ENCODE data around the gene PARP14. TPM values are rescaled to one million over a fixed set of nuclear protein-coding genes. Genes with fewer than 3 reads are reported as not detected.

The PARP14 gene
- polyA plus RNA-seq, 1 donor from 2014 or later = not detected

GRCh38 chr3:122665226-122665786, 15.3 kb upstream of the PARP14 start:
- no peak for TF ChIP-seq MXI1 (conservative IDR thresholded peaks at IDR 0.05; ENCODE audit: poor library complexity, severe bottlenecking)
- no peak for TF ChIP-seq RAD21 (conservative IDR thresholded peaks at IDR 0.05)
- TF ChIP-seq CTCF (IDR thresholded peaks at IDR 0.05; ENCODE audit: poor library complexity, severe bottlenecking) = no peak
- no peak for TF ChIP-seq SMC3 (conservative IDR thresholded peaks at IDR 0.05; ENCODE audit: poor library complexity)
- TF ChIP-seq POLR2AphosphoS5 (IDR thresholded peaks at IDR 0.05) = no peak
- TF ChIP-seq REST (IDR thresholded peaks at IDR 0.05; ENCODE audit: borderline replicate concordance) = no peak
- TF ChIP-seq EZH2 (IDR thresholded peaks at IDR 0.05; ENCODE audit: borderline replicate concordance, insufficient read depth, low read length, poor library complexity, severe bottlenecking) = no peak
- no peak for TF ChIP-seq EP300 (conservative IDR thresholded peaks at IDR 0.05; ENCODE audit: poor library complexity, severe bottlenecking)
- TF ChIP-seq TAF1 (IDR thresholded peaks at IDR 0.05; ENCODE audit: low read depth) = no peak

GRCh38 chr3:122665881-122666280, 14.8 kb upstream of the PARP14 start:
- Histone ChIP-seq H3K36me3 (ENCODE audit: insufficient read depth, low read length) (no peaks in the 10 kb centered on the region), H3K9me2 (ENCODE audit: insufficient read depth, low read length) (no peaks in the 10 kb centered on the region), H3K79me2 (replicated peaks; ENCODE audit: insufficient read depth, low read length) (no peaks in the 10 kb centered on the region), H3F3A (ENCODE audit: insufficient read depth, low read length, poor library complexity, severe bottlenecking) (no peaks in the 10 kb centered on the region), H3K4me2 (ENCODE audit: low read length) (no peak overlapping the region), H2AFZ (ENCODE audit: low read depth, low read length) (no peak overlapping the region), H3K4me3 (ENCODE audit: low read length) (no peak overlapping the region), H3K9me3 (ENCODE audit: low read length) (peaks cover 2% of the 10 kb centered on the region), H3K27me3 (ENCODE audit: insufficient read depth, low read depth, low read length) (no peaks in the 10 kb centered on the region), H4K20me1 (ENCODE audit: insufficient read depth) (no peaks in the 10 kb centered on the region), H3K27ac (ENCODE audit: low read length) (no peak overlapping the region), H3K9ac (ENCODE audit: low read length) (no peak overlapping the region)
- no peak for TF ChIP-seq POLR2AphosphoS5 (IDR thresholded peaks at IDR 0.05)
- TF ChIP-seq CTCF (IDR thresholded peaks at IDR 0.05; ENCODE audit: poor library complexity, severe bottlenecking) = no peak
- no peak for TF ChIP-seq TAF1 (IDR thresholded peaks at IDR 0.05; ENCODE audit: low read depth)
- TF ChIP-seq SMC3 (conservative IDR thresholded peaks at IDR 0.05; ENCODE audit: poor library complexity) = no peak
- no peak for TF ChIP-seq EP300 (conservative IDR thresholded peaks at IDR 0.05; ENCODE audit: poor library complexity, severe bottlenecking)
- TF ChIP-seq EZH2 (IDR thresholded peaks at IDR 0.05; ENCODE audit: borderline replicate concordance, insufficient read depth, low read length, poor library complexity, severe bottlenecking) = no peak
- no peak for TF ChIP-seq REST (IDR thresholded peaks at IDR 0.05; ENCODE audit: borderline replicate concordance)
- no peak for TF ChIP-seq MXI1 (conservative IDR thresholded peaks at IDR 0.05; ENCODE audit: poor library complexity, severe bottlenecking)
- no peak for TF ChIP-seq RAD21 (conservative IDR thresholded peaks at IDR 0.05)

More at GRCh38 chr3:122665226-122665786, 15.3 kb upstream of the PARP14 start:
- no peaks in the 10 kb centered on the region for H3F3A ChIP-seq (ENCODE audit: insufficient read depth, low read length, poor library complexity, severe bottlenecking)
- no peak overlapping the region for H3K4me2 ChIP-seq (ENCODE audit: low read length)
- no peaks in the 10 kb centered on the region for H3K27me3 ChIP-seq (ENCODE audit: insufficient read depth, low read depth, low read length)
- no peak overlapping the region for H3K4me3 ChIP-seq (ENCODE audit: low read length)
- H3K27ac ChIP-seq (ENCODE audit: low read length) = no peak overlapping the region
- H3K79me2 ChIP-seq (replicated peaks; ENCODE audit: insufficient read depth, low read length) = no peaks in the 10 kb centered on the region
- H3K36me3 ChIP-seq (ENCODE audit: insufficient read depth, low read length) = no peaks in the 10 kb centered on the region
- H2AFZ ChIP-seq (ENCODE audit: low read depth, low read length) = no peak overlapping the region
- peaks cover 4% of the 10 kb centered on the region for H3K9me3 ChIP-seq (ENCODE audit: low read length)
- H3K9me2 ChIP-seq (ENCODE audit: insufficient read depth, low read length) = no peaks in the 10 kb centered on the region
- no peak overlapping the region for H3K9ac ChIP-seq (ENCODE audit: low read length)
- no peaks in the 10 kb centered on the region for H4K20me1 ChIP-seq (ENCODE audit: insufficient read depth)

Measured in neural cell (in vitro differentiated cells).